Left colon (tissue), 2 donors: ENCODE results near the gene KIF6. TPM values are rescaled to one million over a fixed set of nuclear protein-coding genes. Genes with fewer than 3 reads are reported as not detected.

Experiments
- total RNA-seq, 2 donors: library from RNA; stranded (reverse); fragmentation: NEBNext Ultra II Directional; extraction: Animal tissue kit (Norgen Biotek cat#: 25700); gene quantifications; one replicate each; pipeline ENCODE4 v1.2.1, GENCODE V29; 2021
- donor health status: DM: no; HTN: no; CAD: no.
- donor health status: DM: yes; HTN: yes; CAD: no.

Gene KIF6
- total RNA-seq, 2 donors from 2014 or later: 0.14 to 0.92 TPM

Other genes with a start within 250 kb of the KIF6 start
- 1 to 10 TPM; 7.1 to 9.8 TPM for gene DAAM2, start 67.0 kb upstream of the KIF6 start, total RNA-seq
- gene MOCS1, start 209.1 kb upstream of the KIF6 start, total RNA-seq: 10 to 100 TPM; 12.9 to 18.8 TPM